OCI-LY7 (cell line): ENCODE data around the gene PHF21B. TPM values are rescaled to one million over a fixed set of nuclear protein-coding genes. Genes with fewer than 3 reads are reported as not detected.
"Not testable (repeated sequence)": the region's sequence is repeated elsewhere in the genome, so short reads cannot be mapped to it uniquely, and the experiment has no call there.

Source experiments
- BruUV-seq: library from RNA; stranded (reverse); fragments of 400-500 nt; replicated peaks from 2 replicates; lab custom pipeline; 2021; lab: Mats Ljungman, UMichigan
- CTCF ChIA-PET: fragments of 300-600 bp; sonication (Branson Sonifier 250); formaldehyde crosslinking; loops from one replicate; lab custom pipeline; 2022; ENCODE audit warnings: antibody characterized with exemption; ENCODE audit not compliant: unreplicated experiment; lab: Charles Lee
- POLR2A ChIA-PET: fragments of 300-600 bp; sonication (Branson Sonifier 250); formaldehyde crosslinking; loops from one replicate; lab custom pipeline; 2022; ENCODE audit warnings: antibody characterized with exemption; lab: Charles Lee
- DNase-seq: peaks from one replicate; pipeline ENCODE4 v3.0.0-alpha.2; 2015; ENCODE audit warnings: low spot score
- H2AFZ ChIP-seq: fragments of 200-600 bp; sonication (generic), shearing (Covaris generic); 2 replicates; pipeline ENCODE4 v1.6.1; 2014; ENCODE audit warnings: mild to moderate bottlenecking, antibody characterized with exemption, low read length, moderate library complexity
- H3K27ac ChIP-seq: fragments of 200-600 bp; sonication (generic); 2 replicates; pipeline ENCODE4 v1.5.1; 2014; ENCODE audit warnings: mixed run types, low read depth, mild to moderate bottlenecking, moderate library complexity, low read length, inconsistent platforms; ENCODE audit not compliant: poor library complexity, severe bottlenecking
- H3K36me3 ChIP-seq: fragments of 200-600 bp; sonication (generic); 2 replicates; pipeline ENCODE4 v1.6.1; 2014; ENCODE audit warnings: mild to moderate bottlenecking, antibody characterized with exemption, low read length, moderate library complexity, mixed read lengths; ENCODE audit not compliant: insufficient read depth
- H3K4me1 ChIP-seq: fragments of 200-600 bp; sonication (generic); 2 replicates; pipeline ENCODE4 v1.5.1; 2014; ENCODE audit warnings: mild to moderate bottlenecking, low read length; ENCODE audit not compliant: insufficient read depth, poor library complexity, severe bottlenecking
- H3K4me2 ChIP-seq: fragments of 200-600 bp; sonication (generic); 2 replicates; pipeline ENCODE4 v1.6.1; 2014; ENCODE audit warnings: mild to moderate bottlenecking, low read length
- H3K4me3 ChIP-seq: fragments of 200-600 bp; sonication (generic); 2 replicates; pipeline ENCODE4 v1.5.1; 2014; ENCODE audit warnings: mild to moderate bottlenecking, low read depth, low read length; ENCODE audit not compliant: poor library complexity, severe bottlenecking
- H3K79me2 ChIP-seq: fragments of 200-600 bp; sonication (generic); 2 replicates; pipeline ENCODE4 v1.6.1; 2016; ENCODE audit warnings: low read depth, mild to moderate bottlenecking, low read length, moderate library complexity, mixed read lengths; ENCODE audit not compliant: insufficient read depth
- H3K9me2 ChIP-seq: fragments of 200-600 bp; sonication (generic); 2 replicates; pipeline ENCODE4 v1.6.1; 2016; ENCODE audit warnings: mild to moderate bottlenecking, low read length, mixed read lengths; ENCODE audit not compliant: insufficient read depth
- H3K9me3 ChIP-seq: fragments of 200-600 bp; sonication (generic); 2 replicates; pipeline ENCODE4 v1.6.1; 2014; ENCODE audit warnings: mild to moderate bottlenecking, mixed run types, low read length, mixed read lengths
- H4K20me1 ChIP-seq: fragments of 200-600 bp; sonication (generic); 2 replicates; pipeline ENCODE4 v1.6.1; 2014; ENCODE audit warnings: mild to moderate bottlenecking, antibody characterized with exemption, low read length, moderate library complexity, mixed read lengths; ENCODE audit not compliant: insufficient read depth
- EZH2phosphoT487 ChIP-seq: fragments of 200-600 bp; sonication (generic); IDR thresholded peaks from 2 replicates; pipeline ENCODE4 v1.6.1; 2018; ENCODE audit warnings: low read depth, borderline replicate concordance, mild to moderate bottlenecking, mixed run types, antibody characterized with exemption, low read length, moderate library complexity, mixed read lengths
- intact Hi-C: fragments of 100-400 bp; cut with micrococcal nuclease; formaldehyde crosslinking; loops from one replicate; pipeline ENCODE4 v1.10.0; 2022; ENCODE audit not compliant: unreplicated experiment
- total RNA-seq, 2 experiments: library from RNA; depleted of rRNA in 1 of 2; stranded (reverse); fragments of >200 nt in 1 of 2; shearing (Covaris generic) in 1 of 2; gene quantifications; 2 replicates each; pipeline ENCODE4 v1.2.3, GENCODE V29; 2014 to 2022
- TF ChIP-seq, protein P1 (sequence below): fragments of 200-600 bp; sonication (generic); conservative IDR thresholded peaks from 2 replicates; pipeline ENCODE4 v1.5.1; 2014; ENCODE audit warnings: mild to moderate bottlenecking, antibody characterized with exemption, low read length, moderate library complexity, mixed read lengths

Gene PHF21B
- total RNA-seq, 2 experiments from 2014 or later = 9.4 to 12.4 TPM

DNA sequence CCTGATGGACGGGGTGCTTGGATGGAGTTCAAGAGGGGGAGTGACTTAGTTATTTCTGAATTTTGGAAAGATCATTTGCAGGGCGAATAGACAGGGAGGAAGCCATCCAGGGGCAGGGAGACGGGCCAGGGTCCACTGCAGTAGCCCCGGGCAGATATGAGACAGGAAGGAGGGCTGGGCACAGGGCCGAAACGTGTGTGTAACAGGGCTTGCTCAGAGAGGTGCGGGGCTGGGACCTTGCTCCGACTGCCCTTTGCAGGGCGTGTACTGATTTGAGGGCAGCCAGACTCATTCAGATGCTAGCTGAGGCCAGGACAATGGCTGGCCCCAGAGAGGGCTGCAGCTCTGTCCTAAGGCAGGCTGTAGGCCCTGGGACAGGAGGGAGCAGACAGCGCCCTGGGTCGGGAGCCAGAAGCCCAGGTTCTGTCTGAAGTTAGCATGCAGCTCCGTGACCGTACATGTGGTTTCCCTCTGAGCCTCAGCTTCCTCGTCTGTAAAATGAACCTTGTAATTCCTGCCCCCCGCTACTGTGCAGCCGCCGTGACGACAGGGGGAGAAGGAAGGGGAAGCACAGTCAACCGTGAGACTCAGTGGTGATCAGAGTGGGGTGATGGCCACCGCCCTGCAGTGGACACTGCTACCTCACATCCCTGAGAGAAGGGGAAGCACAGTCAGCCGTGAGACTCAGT, 103.4 kb downstream of the PHF21B start:
- Histone ChIP-seq H3K4me3 (no peak overlapping the region), H4K20me1 (no peaks in the 10 kb centered on the region), H3K4me1 (no peaks in the 10 kb centered on the region), H3K79me2 (no peaks in the 10 kb centered on the region), H3K27ac (no peak overlapping the region), H3K4me2 (no peak overlapping the region), H2AFZ (no peak overlapping the region), H3K36me3 (peaks cover 4% of the 10 kb centered on the region), H3K9me3 (no peaks in the 10 kb centered on the region), H3K9me2 (no peaks in the 10 kb centered on the region)
- POLR2A ChIA-PET = no interaction called here
- intact Hi-C loops = no loop called here
- CTCF ChIA-PET = no interaction called here
- BruUV-seq = no TSS peak
- TF ChIP-seq, protein P1, sequence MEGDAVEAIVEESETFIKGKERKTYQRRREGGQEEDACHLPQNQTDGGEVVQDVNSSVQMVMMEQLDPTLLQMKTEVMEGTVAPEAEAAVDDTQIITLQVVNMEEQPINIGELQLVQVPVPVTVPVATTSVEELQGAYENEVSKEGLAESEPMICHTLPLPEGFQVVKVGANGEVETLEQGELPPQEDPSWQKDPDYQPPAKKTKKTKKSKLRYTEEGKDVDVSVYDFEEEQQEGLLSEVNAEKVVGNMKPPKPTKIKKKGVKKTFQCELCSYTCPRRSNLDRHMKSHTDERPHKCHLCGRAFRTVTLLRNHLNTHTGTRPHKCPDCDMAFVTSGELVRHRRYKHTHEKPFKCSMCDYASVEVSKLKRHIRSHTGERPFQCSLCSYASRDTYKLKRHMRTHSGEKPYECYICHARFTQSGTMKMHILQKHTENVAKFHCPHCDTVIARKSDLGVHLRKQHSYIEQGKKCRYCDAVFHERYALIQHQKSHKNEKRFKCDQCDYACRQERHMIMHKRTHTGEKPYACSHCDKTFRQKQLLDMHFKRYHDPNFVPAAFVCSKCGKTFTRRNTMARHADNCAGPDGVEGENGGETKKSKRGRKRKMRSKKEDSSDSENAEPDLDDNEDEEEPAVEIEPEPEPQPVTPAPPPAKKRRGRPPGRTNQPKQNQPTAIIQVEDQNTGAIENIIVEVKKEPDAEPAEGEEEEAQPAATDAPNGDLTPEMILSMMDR = no peak
- no peak for TF ChIP-seq EZH2phosphoT487
- DNase-seq = no peak

DNA sequence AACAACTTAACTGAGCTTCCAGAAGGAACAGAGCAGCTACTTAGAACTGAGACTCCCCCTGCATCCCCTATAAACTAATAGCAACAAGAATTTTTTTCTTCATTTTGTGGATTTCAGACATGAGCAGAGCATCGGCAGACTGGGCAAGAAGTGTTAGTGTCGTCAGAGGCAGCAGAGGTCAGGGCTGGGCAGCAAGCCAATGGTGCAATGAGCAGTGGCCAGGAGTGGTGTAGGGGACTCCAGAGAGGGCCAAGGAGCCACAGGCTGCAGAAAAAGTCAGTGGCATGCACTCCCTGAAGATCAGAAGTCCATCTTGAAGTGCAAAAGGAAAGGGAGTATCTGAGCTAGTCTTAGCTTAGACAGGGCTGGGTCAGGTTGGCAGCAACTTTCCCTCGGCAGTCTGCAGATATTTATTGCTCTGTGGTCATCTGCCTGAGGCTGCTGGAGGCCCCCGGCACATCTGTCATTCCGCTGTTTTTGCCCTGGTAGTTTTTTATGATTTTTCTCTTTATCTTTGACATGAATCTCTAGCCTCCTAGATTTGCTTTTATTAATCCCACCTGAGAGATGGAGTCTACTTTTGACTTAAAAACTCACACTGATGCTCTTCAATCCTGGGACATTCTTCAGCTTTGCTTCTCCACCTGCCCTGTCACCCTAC, 105.2 kb downstream of the PHF21B start:
- H3K4me2 ChIP-seq, H3K4me3 ChIP-seq, H3K27ac ChIP-seq, H2AFZ ChIP-seq, H4K20me1 ChIP-seq, intact Hi-C loops, CTCF ChIA-PET, H3K4me1 ChIP-seq, BruUV-seq, H3K79me2 ChIP-seq, H3K9me3 ChIP-seq, H3K36me3 ChIP-seq, H3K9me2 ChIP-seq, DNase-seq, POLR2A ChIA-PET: not testable (repeated sequence)

DNA sequence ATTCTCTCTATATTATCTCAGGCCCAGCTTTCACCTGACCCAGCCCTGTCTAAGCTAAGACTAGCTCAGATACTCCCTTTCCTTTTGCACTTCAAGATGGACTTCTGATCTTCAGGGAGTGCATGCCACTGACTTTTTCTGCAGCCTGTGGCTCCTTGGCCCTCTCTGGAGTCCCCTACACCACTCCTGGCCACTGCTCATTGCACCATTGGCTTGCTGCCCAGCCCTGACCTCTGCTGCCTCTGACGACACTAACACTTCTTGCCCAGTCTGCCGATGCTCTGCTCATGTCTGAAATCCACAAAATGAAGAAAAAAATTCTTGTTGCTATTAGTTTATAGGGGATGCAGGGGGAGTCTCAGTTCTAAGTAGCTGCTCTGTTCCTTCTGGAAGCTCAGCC, 106.6 kb downstream of the PHF21B start:
- H3K79me2 ChIP-seq, H3K36me3 ChIP-seq, H3K4me3 ChIP-seq, DNase-seq, H3K4me1 ChIP-seq, H3K4me2 ChIP-seq, H2AFZ ChIP-seq, H4K20me1 ChIP-seq, intact Hi-C loops, BruUV-seq, H3K9me3 ChIP-seq, H3K9me2 ChIP-seq, CTCF ChIA-PET, H3K27ac ChIP-seq: not testable (repeated sequence)
- POLR2A ChIA-PET = interaction anchor here (0.6 kb wide), 1 partner anchor 505 kb away, joined by 3 read pairs; no protein-coding TSS in a partner anchor
